ENCODE data around the gene UGT2A1.

GRCh38 chr4:69658133-69658532 is 5.1 kb upstream of the UGT2A1 start:
- TF ChIP-seq CTCF (IDR thresholded peaks at IDR 0.05; ENCODE audit: low read depth, low read length) (no peak), EZH2phosphoT487 (IDR thresholded peaks at IDR 0.05; ENCODE audit: low read depth) (no peak)

All from OCI-LY3 (cell line).